ENCODE data around the gene GNAT2. TPM values are rescaled to one million over a fixed set of nuclear protein-coding genes. Genes with fewer than 3 reads are reported as not detected.
A peak's percentile ranks its signal among the peaks of the same experiment; 100 is the strongest.

The GNAT2 gene
- total RNA-seq, 6 experiments from 2014 or later = 0.11 to 0.40 (median 0.34) TPM; not detected in 3

DNA sequence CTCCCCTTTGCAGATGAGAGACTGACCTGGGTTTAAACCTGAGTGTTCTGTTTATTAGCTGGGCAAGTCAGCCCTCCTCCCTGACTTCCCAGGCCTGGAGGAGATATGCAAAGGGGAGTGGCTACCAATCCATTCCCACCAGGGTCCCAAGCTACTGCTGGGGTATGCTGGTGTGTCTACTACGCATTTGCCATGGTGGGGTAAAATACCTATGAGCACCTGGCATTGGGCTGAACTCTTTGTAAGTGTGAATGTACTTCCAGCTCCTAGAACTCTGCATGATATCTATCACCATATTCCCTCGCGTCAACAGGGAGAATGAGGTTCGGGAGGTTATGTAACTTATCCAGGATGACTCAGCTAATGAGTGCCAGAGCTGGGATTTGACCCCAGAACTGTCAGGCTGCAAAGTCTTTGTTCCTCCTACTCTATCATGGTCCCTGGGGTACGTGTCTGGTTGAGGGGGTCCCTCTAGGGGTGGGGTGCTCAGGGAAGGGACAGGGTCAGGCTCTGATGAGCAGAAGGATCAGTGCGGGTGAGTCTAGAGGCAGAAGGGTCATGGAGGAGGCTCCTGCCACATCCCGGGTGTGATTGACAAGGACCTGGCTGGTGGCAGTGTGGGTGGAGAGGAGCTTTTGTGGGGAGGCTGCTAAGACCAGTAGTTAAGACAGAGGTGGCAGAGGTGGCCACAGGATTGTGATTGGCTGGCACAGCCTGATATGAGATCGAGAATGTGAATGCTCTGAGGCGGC, 17.0 kb upstream of the GNAT2 start:
- TF ChIP-seq, protein P1, sequence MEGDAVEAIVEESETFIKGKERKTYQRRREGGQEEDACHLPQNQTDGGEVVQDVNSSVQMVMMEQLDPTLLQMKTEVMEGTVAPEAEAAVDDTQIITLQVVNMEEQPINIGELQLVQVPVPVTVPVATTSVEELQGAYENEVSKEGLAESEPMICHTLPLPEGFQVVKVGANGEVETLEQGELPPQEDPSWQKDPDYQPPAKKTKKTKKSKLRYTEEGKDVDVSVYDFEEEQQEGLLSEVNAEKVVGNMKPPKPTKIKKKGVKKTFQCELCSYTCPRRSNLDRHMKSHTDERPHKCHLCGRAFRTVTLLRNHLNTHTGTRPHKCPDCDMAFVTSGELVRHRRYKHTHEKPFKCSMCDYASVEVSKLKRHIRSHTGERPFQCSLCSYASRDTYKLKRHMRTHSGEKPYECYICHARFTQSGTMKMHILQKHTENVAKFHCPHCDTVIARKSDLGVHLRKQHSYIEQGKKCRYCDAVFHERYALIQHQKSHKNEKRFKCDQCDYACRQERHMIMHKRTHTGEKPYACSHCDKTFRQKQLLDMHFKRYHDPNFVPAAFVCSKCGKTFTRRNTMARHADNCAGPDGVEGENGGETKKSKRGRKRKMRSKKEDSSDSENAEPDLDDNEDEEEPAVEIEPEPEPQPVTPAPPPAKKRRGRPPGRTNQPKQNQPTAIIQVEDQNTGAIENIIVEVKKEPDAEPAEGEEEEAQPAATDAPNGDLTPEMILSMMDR (IDR thresholded peaks at IDR 0.05) = no peak; the same call in 1 of the 2 replicates
- Mint-ChIP-seq H3K4me1 (ENCODE audit: low read depth) (peaks cover 32% of the 10 kb centered on the region), H3K36me3 (ENCODE audit: low read depth) (peaks cover 10% of the 10 kb centered on the region), H3K27ac (peak overlapping the region; percentile 83), H3K4me3 (peak overlapping the region; percentile 19), H3K27me3 (ENCODE audit: insufficient read depth) (peaks cover 3% of the 10 kb centered on the region), H3K9me3 (no peaks in the 10 kb centered on the region)
- peak; percentile 55 for DNase-seq

DNA sequence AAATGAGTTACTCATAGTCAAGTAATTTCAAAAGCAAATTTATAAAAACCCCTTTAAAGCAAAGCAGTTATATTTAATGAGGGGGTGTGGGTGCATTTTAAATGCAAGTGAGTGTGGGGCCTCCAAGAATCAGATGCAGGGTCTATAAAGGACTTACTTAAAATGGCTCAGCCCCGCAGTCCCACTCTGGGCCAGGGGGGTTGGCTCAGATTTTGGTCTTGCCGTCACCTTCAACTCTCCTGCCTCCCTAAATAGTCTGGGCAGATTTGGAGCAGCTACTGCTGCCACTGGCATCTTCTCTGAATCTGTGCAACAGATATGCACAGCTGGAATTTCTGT, 16.4 kb upstream of the GNAT2 start:
- H3K4me1 Mint-ChIP-seq (ENCODE audit: low read depth) = peaks cover 32% of the 10 kb centered on the region
- H3K4me3 Mint-ChIP-seq = peak overlapping the region; percentile 19
- TF ChIP-seq, protein P1 (IDR thresholded peaks at IDR 0.05) = no peak
- no peaks in the 10 kb centered on the region for H3K9me3 Mint-ChIP-seq
- DNase-seq = no peak
- H3K27ac Mint-ChIP-seq = peak overlapping the region; percentile 83
- H3K36me3 Mint-ChIP-seq (ENCODE audit: low read depth) = peaks cover 10% of the 10 kb centered on the region
- H3K27me3 Mint-ChIP-seq (ENCODE audit: insufficient read depth) = peaks cover 3% of the 10 kb centered on the region

DNA sequence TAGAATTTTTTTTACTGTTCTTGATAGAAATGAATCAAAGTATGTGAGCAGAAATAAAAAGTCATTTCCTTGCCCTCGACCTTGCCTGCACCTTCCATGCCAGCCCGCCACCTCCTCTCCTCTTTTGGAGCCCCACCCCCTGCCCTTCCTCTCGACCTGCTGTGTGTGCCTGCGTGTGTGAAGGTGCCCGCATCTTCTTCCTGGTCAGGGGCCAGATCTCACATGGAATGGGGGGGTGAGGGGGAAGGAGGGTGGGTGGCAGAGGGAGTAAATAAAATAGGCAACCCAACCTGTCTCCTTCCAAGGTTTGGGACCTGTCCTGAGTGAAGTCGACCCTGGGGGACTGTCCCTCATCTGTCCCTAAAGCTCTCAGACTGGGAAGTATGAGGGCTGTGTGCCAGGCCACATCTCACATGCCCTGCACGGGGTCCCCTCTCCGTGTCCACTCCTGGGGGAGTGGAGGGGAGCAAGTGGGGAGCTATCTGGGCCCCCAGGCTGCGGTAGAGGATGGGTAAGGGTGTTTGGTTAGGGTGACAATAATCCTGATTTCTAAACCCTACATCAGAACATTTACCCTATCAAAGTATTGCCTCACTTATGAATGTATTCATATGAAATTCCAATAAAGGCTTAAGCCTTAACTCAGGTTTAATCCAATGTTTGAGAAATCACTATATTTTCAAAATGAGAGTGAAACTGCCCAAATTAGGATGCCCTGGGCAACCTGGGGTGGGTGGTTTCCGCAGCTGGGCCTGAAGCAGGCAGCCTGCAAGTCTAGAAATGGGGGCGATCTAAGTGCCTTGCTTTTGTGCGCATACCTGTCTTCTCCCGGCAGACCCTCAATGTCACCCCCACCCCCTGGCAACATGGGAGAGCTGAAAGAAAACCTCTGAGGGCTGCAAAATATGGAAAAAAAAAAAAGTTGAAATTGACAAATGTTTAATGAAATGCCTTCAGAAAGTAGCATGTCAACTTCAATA, 15.6 kb upstream of the GNAT2 start:
- no peak overlapping the region; the same call in 1 of the 2 replicates for H3K27ac Mint-ChIP-seq
- no peak overlapping the region for H3K4me3 Mint-ChIP-seq
- TF ChIP-seq, protein P1 (IDR thresholded peaks at IDR 0.05) = no peak
- H3K36me3 Mint-ChIP-seq (ENCODE audit: low read depth) = peaks cover 12% of the 10 kb centered on the region
- no peak for DNase-seq
- no peaks in the 10 kb centered on the region for H3K9me3 Mint-ChIP-seq
- no peaks in the 10 kb centered on the region; the same call in none of the 2 replicates for H3K27me3 Mint-ChIP-seq (ENCODE audit: insufficient read depth)
- peaks cover 29% of the 10 kb centered on the region for H3K4me1 Mint-ChIP-seq (ENCODE audit: low read depth)

DNA sequence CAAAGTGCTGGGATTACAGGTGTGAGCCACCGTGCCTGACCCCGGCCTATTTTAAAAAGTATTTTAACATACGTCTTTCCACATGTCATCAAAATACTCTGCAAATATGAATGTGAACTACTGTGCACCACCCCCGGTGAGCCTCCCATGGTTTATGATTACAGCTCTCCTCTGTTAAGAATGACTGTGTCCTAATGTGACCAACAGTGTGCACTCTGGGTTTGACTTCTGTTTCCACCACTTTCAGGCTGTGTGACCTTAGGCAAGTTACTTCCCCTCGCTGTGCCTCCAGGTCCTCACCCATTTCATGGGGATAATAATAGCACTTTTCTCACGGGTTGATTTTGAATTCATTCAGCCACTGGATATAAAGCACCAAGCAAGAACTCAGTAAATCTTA, 14.9 kb upstream of the GNAT2 start:
- no peaks in the 10 kb centered on the region for H3K9me3 Mint-ChIP-seq
- H3K4me1 Mint-ChIP-seq (ENCODE audit: low read depth) = peaks cover 27% of the 10 kb centered on the region
- no peaks in the 10 kb centered on the region; the same call in none of the 2 replicates for H3K27me3 Mint-ChIP-seq (ENCODE audit: insufficient read depth)
- no peak for DNase-seq
- TF ChIP-seq, protein P1 (IDR thresholded peaks at IDR 0.05) = no peak
- H3K27ac Mint-ChIP-seq = peak overlapping the region; percentile 39; the same call in 1 of the 2 replicates
- H3K4me3 Mint-ChIP-seq = no peak overlapping the region
- H3K36me3 Mint-ChIP-seq (ENCODE audit: low read depth) = peaks cover 19% of the 10 kb centered on the region

DNA sequence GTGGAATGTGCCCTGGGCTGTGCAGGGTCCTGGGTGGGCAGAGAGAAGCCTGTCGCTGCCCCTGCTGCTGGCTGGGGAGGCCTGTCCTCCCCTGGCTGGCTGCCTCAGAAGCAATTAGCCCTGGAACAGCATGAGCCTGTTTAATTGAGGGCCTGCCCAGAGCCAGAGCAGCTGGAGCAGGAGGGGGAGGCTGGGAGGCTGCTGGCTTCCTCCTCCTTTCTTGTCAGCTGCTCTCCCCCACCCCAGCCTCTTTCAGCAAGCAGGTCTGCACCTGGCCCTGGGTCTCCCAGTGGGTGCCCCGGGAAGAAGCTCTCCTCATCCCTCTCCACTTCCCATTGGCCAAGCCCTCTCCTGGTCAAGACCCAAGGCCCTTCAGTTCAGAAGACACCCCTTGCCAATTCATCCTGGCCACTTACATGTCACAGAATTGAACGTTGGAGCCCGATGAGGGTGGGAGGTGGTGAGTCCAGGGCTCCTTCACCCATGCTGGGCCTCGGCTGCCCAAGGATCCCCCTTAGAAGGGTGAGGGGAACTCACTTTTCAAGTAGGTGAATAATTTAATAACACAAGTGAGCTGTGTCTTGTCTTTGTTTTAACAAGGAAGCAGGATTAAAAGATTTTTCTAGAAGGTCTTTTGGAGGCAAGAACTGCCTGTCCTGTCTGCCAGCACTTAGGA, 13.4 kb upstream of the GNAT2 start:
- H3K36me3 Mint-ChIP-seq (ENCODE audit: low read depth) = peaks cover 28% of the 10 kb centered on the region
- H3K4me3 Mint-ChIP-seq = no peak overlapping the region
- H3K27me3 Mint-ChIP-seq (ENCODE audit: insufficient read depth) = no peaks in the 10 kb centered on the region; the same call in none of the 2 replicates
- TF ChIP-seq, protein P1 (IDR thresholded peaks at IDR 0.05) = no peak
- no peak for DNase-seq
- no peaks in the 10 kb centered on the region for H3K9me3 Mint-ChIP-seq
- H3K4me1 Mint-ChIP-seq (ENCODE audit: low read depth) = peaks cover 35% of the 10 kb centered on the region
- peak overlapping the region; percentile 49; the same call in 1 of the 2 replicates for H3K27ac Mint-ChIP-seq
